Measurements from ENCODE around the gene PRR15. TPM values are rescaled to one million over a fixed set of nuclear protein-coding genes. Genes with fewer than 3 reads are reported as not detected.

The PRR15 gene
- total and polyA plus RNA-seq, 2 donors (not counting 1 experiment from before 2014, with no cell fraction given), result 0.04 TPM; not detected in 1

GRCh38 chr7:29605671-29606070 is 42.0 kb downstream of the PRR15 start:
- CTCF ChIA-PET, result interaction anchor here (1.4 kb wide), 1 partner anchor 17 kb away, joined by 5 read pairs; no protein-coding TSS in a partner anchor
- Mint-ChIP-seq H3K4me3 (no peak overlapping the region), H3K27ac (no peak overlapping the region), H3K4me1 (no peaks in the 10 kb centered on the region), H3K9me3 (ENCODE audit: insufficient read depth) (no peaks in the 10 kb centered on the region), H3K27me3 (peaks cover 22% of the 10 kb centered on the region)
- POLR2A ChIA-PET, result no interaction called here
- H2AFZ ChIP-seq (ENCODE audit: insufficient read depth, low read depth, low read length, poor library complexity, severe bottlenecking), result no peak overlapping the region
- H3K4me3 ChIP-seq (ENCODE audit: control extremely low read depth in 1 of 5, extremely low read depth in 1 of 5, insufficient read depth in 1 of 5, low read depth in 2 of 5, low read length in 4 of 5), result no peak overlapping the region
- no peaks in the 10 kb centered on the region for H3K4me1 ChIP-seq (ENCODE audit: control insufficient read depth in 2 of 2, insufficient read depth in 2 of 2, low read length in 2 of 2)
- no peak overlapping the region for H3K9ac ChIP-seq (ENCODE audit: low read length)
- no peak for TF ChIP-seq CTCF (IDR thresholded peaks at IDR 0.05)
- no peak for TF ChIP-seq EZH2 (IDR thresholded peaks at IDR 0.05; ENCODE audit: borderline replicate concordance, insufficient read depth, low read depth, low read length, poor library complexity, severe bottlenecking)
- H4K20me1 ChIP-seq (ENCODE audit: control insufficient read depth, insufficient read depth, low read length, poor library complexity, severe bottlenecking), result no peaks in the 10 kb centered on the region
- no peaks in the 10 kb centered on the region for H3K36me3 ChIP-seq (replicated peaks in 1 of 2; ENCODE audit: control extremely low read depth in 1 of 2, control insufficient read depth in 1 of 2, extremely low read depth in 1 of 2, insufficient read depth in 2 of 2, low read length in 1 of 2)
- intact Hi-C loops (cut with micrococcal nuclease), result no loop called here
- H3K79me2 ChIP-seq (ENCODE audit: control insufficient read depth, insufficient read depth, low read length), result no peaks in the 10 kb centered on the region
- H3K4me2 ChIP-seq (replicated peaks; ENCODE audit: low read depth, low read length, poor library complexity, severe bottlenecking), result no peak overlapping the region
- 97% methylated on average over 3 of the region's 3 CpGs for WGBS (ENCODE audit: insufficient coverage)
- ATAC-seq (ENCODE audit: low read depth) (no peak), DNase-seq (no peak)
- peaks cover 0 to 15% (median 0%) of the 10 kb centered on the region in 4 experiments for H3K27me3 ChIP-seq (replicated peaks in 1 of 4; ENCODE audit: control extremely low read depth in 1 of 4, control insufficient read depth in 3 of 4, insufficient read depth in 4 of 4, low read length in 3 of 4)
- H3K27ac ChIP-seq (ENCODE audit: low read length in 2 of 2), result no peak overlapping the region
- H3K9me3 ChIP-seq (ENCODE audit: control extremely low read depth in 1 of 3, control insufficient read depth in 2 of 3, insufficient read depth in 1 of 3, low read length in 2 of 3), result no peaks in the 10 kb centered on the region

GRCh38 chr7:29606287-29606721 is 42.7 kb downstream of the PRR15 start:
- Histone ChIP-seq H3K27me3 (replicated peaks in 1 of 4; ENCODE audit: control extremely low read depth in 1 of 4, control insufficient read depth in 3 of 4, insufficient read depth in 4 of 4, low read length in 3 of 4) (peaks cover 0 to 15% (median 0%) of the 10 kb centered on the region in 4 experiments), H3K4me2 (replicated peaks; ENCODE audit: low read depth, low read length, poor library complexity, severe bottlenecking) (no peak overlapping the region), H3K4me3 (ENCODE audit: control extremely low read depth in 1 of 5, extremely low read depth in 1 of 5, insufficient read depth in 1 of 5, low read depth in 2 of 5, low read length in 4 of 5) (no peak overlapping the region), H3K4me1 (ENCODE audit: control insufficient read depth in 2 of 2, insufficient read depth in 2 of 2, low read length in 2 of 2) (no peaks in the 10 kb centered on the region), H3K27ac (ENCODE audit: low read length in 2 of 2) (no peak overlapping the region), H3K36me3 (replicated peaks in 1 of 2; ENCODE audit: control extremely low read depth in 1 of 2, control insufficient read depth in 1 of 2, extremely low read depth in 1 of 2, insufficient read depth in 2 of 2, low read length in 1 of 2) (no peaks in the 10 kb centered on the region), H2AFZ (ENCODE audit: insufficient read depth, low read depth, low read length, poor library complexity, severe bottlenecking) (no peak overlapping the region), H3K79me2 (ENCODE audit: control insufficient read depth, insufficient read depth, low read length) (no peaks in the 10 kb centered on the region), H4K20me1 (ENCODE audit: control insufficient read depth, insufficient read depth, low read length, poor library complexity, severe bottlenecking) (no peaks in the 10 kb centered on the region), H3K9me3 (ENCODE audit: control extremely low read depth in 1 of 3, control insufficient read depth in 2 of 3, insufficient read depth in 1 of 3, low read length in 2 of 3) (no peaks in the 10 kb centered on the region), H3K9ac (ENCODE audit: low read length) (no peak overlapping the region)
- Mint-ChIP-seq H3K4me1 (peaks cover under 1% of the 10 kb centered on the region), H3K27me3 (peaks cover 21% of the 10 kb centered on the region), H3K27ac (no peak overlapping the region), H3K4me3 (no peak overlapping the region), H3K9me3 (ENCODE audit: insufficient read depth) (no peaks in the 10 kb centered on the region)
- DNase-seq (no peak), ATAC-seq (ENCODE audit: low read depth) (no peak)
- WGBS (ENCODE audit: insufficient coverage), result 93% methylated on average over 3 of the region's 4 CpGs
- ChIA-PET POLR2A (no interaction called here), CTCF (interaction anchor here (1.4 kb wide), 1 partner anchor 18 kb away, joined by 5 read pairs; no protein-coding TSS in a partner anchor)
- intact Hi-C loops (cut with micrococcal nuclease), result no loop called here
- TF ChIP-seq EZH2 (IDR thresholded peaks at IDR 0.05; ENCODE audit: borderline replicate concordance, insufficient read depth, low read depth, low read length, poor library complexity, severe bottlenecking), result no peak
- TF ChIP-seq CTCF (IDR thresholded peaks at IDR 0.05), result no peak
